ENCODE results near the gene CYP2S1.

The CYP2S1 gene

DNA sequence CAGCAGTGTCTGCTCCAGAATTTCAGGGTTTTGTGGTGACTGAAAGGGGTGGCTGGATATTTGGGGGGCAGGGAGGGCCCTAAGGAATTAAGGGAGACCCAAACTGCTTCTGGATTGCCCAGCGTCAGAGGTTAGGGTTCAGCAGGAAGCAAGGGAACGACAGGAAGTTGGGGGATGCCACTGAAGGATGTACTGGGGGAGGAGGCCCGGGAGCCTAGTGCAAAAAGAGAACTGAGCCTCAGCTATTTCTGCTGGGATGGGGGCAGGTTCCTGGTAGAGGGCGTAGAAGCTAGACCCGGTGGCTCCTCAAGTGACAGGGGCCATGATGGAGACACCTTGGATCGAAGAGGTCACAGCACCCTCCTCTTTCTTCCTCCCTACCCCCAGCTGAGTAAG is 1.1 kb downstream of the CYP2S1 start:
- no peak for DNase-seq (ENCODE audit: low spot score)

DNA sequence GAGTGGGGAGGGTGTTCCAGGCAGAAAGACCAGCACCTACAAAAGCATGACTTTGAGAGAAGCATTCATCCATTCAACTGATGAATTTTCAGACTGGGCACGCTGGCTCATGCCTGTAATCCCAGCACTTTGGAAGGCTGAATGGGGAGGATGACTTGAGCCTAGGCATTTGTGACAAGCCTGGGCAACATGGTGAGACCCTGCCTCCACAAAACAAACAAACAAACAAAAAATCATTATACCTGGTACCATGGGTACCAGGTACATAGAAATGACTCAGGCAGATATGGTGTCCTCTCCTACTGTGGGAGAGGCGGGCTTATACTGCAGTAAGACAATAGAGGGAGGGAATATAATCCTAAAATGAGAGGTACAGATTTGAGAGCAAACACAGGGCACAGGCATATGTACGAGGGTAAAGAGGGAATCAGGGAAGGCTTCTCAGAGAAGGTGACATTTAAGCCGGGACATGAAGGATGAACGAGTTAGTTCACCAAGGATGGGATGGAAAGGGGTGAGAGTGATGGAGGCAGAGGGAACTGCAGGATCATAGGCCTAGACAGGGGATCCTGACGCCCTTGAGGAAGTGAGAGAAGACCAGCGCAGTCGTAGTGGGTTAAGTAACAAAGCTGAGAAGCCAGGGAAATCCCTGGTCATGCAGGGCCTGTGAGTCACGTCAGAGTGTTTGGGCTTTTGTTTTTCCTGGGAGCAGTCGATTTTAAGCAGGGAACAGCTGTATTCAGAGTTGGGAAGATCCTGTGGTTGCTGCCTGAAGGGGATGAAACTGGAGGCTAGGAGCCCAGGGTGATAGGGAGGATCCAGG is 2.9 kb downstream of the CYP2S1 start:
- no peak for DNase-seq (ENCODE audit: low spot score)

DNA sequence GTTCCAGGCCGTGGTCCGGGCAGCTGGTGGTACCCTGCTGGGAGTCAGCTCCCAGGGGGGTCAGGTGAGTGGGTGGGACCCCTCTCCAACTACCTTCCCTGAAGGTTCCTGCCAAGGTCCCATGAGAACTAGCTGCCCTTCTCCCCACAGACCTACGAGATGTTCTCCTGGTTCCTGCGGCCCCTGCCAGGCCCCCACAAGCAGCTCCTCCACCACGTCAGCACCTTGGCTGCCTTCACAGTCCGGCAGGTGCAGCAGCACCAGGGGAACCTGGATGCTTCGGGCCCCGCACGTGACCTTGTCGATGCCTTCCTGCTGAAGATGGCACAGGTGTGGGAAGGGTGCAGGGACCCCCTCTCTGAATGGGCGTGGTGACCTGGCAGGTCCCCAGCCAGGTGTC is 5.5 kb downstream of the CYP2S1 start:
- DNase-seq (ENCODE audit: low spot score): no peak

DNA sequence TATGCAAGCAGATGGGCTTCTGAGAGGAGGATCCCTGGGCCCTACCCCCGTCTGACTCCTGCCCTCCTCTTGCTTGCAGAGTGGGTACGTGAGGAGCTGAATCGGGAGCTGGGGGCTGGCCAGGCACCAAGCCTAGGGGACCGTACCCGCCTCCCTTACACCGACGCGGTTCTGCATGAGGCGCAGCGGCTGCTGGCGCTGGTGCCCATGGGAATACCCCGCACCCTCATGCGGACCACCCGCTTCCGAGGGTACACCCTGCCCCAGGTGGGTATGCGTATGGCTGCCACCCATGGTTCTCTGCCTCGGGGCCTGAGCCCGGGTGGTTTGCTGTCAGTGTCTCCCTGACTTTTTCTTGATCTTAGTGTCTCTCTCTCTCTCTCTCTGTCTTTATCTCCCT is 10.4 kb downstream of the CYP2S1 start:
- no peak for DNase-seq (ENCODE audit: low spot score)

DNA sequence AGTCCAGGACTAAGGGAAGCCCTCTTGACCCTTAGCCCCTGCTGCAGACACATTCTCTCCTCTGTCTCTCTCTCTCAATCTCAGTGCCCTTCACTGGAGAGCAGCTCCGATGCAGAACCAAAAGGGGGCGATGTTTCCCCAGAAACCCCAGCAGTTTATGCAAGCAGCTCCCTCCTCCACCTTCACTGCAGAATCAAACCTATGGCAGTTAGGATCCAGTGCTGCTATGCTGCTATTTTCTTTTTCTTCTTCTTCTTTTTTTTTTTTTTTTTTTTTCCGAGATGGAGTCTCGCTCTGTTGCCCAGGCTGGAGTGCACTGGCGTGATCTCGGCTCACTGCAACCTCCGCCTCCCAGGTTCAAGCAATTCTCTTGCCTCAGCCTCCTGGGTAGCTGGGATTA is 11.3 kb downstream of the CYP2S1 start:
- DNase-seq (ENCODE audit: low spot score): peak; percentile 89

DNA sequence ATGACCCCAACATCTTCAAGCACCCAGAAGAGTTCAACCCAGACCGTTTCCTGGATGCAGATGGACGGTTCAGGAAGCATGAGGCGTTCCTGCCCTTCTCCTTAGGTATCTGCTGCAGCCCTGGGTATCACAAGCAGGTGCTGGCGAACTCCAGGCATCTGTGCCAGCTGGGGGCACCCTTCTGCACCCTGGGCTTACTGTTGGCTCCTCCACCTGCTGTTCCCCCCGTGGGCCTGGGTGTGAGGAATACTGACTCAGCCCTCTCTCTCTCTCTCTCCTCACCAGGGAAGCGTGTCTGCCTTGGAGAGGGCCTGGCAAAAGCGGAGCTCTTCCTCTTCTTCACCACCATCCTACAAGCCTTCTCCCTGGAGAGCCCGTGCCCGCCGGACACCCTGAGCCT is 13.0 kb downstream of the CYP2S1 start:
- DNase-seq (ENCODE audit: low spot score): peak; percentile 8

DNA sequence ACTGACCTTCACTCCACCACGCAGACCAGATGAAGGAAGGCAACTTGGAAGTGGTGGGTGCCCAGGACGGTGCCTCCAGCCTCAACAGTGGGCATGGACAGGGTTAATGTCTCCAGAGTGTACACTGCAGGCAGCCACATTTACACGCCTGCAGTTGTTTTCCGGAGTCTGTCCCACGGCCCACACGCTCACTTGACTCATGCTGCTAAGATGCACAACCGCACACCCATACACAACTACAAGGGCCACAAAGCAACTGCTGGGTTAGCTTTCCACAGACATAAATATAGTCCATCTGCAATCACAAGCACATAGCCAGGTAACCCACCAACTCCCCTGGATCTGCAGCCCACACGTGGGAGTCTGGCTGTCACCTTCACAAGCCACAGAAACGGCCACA is 13.4 kb downstream of the CYP2S1 start:
- DNase-seq (ENCODE audit: low spot score): no peak

DNA sequence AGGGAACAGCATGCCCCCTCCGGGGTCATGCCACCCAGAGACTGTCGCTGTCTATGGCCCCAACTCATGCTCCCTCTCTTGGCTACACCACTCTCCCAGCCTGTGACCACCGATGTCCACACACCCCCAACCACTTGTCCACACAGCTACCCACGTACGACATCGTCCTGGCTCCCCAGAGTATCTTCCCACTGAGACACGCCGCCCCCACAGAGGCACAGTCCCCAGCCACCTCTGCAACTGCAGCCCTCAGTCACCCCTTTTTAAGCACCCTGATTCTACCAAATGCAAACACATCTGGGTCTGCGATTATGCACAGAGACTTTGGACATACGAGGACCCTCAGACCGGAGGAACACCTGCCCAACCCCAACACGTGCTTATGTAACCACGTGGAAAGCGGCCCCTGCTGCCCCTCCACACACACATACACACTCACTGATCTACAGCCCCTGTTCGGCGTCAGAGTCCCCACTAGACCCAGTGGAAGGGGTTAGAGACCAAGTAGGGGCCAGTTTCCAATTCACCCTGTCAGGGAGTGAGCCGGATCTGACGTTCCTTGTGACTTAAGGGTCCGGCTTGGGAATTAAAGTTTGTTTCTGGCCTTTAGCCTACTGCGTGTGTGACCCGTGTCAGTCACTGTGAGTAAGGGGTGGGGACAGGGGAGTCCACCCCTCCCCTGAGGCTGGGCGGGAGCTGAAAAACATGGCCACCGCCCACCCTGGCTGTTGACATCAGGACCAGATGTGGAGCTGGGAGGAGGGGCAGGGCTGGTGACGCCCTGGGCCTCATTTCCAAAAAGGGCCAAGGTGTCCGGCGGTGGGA is 14.1 kb downstream of the CYP2S1 start:
- DNase-seq (ENCODE audit: low spot score): no peak

DNA sequence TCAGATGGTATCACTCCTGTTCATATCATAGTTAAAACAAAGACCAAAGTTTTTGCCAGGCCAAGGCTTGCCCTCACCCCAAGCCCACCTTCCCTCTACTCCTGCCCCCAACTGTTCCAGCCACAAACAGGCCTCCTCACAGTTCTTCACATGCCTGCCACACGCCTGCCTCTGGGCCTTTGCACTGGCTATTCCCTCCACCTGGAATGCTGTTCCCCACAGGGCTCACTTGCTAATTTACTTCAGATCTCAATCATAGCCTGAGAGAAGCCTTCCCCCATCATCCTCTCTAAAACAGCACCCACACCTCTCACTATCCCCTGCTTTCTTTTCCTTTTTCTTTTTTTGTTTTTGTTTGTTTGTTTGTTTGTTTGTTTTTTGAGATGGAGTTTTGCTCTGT is 21.1 kb downstream of the CYP2S1 start:
- no peak for DNase-seq (ENCODE audit: low spot score)

DNA sequence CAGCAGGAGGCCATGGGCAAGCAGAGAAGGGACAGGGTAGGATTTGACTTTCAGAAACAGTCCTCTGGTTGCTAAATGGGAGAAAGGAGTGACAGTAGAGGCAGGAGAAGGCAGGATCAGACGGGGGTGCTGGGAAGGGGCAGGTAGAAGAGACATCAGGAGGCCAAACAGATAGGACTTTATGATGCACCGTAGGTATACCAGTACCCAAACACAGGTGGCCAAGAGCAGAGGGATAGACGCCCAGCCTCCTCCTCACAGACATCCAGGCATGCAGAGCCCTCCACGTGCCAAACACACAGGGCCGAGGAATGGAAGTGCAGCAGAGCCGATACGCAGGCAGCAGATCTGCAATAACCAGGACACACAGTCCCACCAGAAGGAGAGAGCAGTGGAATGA is 24.7 kb downstream of the CYP2S1 start:
- no peak for DNase-seq (ENCODE audit: low spot score)

DNA sequence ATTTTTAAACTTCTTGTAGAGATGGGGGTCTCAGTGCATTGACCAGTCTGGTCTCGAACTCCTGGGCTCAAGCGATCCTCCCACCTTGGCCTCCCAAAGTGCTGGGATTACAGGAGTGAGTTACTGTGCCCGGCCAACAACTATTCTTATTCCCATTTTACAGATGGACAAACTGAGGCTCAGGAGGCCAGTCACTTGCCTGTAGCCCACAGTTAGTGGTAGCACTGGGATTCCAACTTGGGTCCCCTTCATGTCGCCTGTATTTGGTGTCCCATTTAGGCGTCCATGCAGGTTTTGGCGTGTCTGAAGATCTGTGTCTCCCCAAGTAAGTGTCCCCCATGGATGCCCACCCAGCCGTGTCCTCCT is 25.2 kb downstream of the CYP2S1 start:
- DNase-seq (ENCODE audit: low spot score): no peak

DNA sequence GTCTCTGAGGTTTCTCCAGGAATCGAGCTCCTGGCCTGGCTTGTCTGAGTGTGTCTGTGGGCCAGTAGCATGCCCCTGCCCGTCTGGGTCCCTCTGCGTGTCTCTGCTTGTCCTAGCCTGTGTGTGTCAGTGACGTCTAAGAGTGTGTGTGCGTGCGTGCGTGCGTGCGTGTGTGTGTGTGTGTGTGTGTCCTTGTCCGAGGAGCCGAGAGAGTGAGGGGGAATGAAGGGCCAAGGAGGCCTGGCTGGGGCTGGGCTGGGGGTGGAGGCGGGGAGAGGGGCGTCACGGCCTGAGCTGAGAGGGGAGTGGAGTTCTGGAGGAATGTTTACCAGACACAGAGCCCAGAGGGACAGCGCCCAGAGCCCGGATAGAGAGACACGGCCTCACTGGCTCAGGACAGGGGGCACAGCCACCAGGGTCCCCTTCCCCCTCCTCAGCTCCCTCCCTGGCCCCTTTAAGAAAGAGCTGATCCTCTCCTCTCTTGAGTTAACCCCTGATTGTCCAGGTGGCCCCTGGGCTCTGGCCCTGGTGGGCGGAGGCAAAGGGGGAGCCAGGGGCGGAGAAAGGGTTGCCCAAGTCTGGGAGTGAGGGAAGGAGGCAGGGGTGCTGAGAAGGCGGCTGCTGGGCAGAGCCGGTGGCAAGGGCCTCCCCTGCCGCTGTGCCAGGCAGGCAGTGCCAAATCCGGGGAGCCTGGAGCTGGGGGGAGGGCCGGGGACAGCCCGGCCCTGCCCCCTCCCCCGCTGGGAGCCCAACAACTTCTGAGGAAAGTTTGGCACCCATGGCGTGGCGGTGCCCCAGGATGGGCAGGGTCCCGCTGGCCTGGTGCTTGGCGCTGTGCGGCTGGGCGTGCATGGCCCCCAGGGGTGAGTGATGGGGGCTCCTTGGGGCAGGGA is 25.8 kb downstream of the CYP2S1 start, which contains the start of gene AXL:
Gene AXL, plus strand, starts transcription at position 609 of the 893 bp plus-strand sequence. Its CDS starts 170 bp downstream, at position 779.
- DNase-seq (ENCODE audit: low spot score): no peak

DNA sequence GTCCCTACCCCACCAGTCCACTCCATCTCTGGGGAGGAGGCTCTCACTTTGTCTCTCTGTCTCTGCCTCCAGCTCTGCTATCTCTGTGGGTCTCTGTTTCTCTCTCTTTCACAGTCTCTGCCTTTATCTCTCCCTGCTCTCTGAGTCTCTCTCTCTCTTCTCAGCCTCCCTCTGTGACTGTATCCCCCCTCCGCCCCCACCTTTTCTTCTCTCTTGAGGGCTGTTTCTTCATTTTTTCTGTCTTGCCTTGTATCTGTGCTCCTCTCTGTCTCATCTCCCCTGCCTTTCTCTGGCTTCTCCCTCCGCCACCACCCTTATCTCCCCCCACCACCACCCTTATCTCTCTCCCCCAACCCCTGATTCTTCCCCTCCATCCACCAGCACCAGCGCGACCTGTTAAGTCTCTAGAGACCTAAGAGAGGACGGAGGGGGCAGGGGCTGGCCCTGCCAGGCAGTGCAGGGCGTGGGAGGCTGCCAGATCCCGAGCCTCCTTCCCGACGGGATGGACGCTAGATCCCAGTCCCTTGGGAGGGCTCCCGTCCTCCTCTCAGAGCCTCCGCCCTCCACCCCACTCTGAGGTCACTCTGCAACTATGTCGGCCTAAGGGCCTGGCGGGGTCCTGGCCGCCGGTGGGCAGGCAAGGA is 27.0 kb downstream of the CYP2S1 start:
- DNase-seq (ENCODE audit: low spot score): no peak

DNA sequence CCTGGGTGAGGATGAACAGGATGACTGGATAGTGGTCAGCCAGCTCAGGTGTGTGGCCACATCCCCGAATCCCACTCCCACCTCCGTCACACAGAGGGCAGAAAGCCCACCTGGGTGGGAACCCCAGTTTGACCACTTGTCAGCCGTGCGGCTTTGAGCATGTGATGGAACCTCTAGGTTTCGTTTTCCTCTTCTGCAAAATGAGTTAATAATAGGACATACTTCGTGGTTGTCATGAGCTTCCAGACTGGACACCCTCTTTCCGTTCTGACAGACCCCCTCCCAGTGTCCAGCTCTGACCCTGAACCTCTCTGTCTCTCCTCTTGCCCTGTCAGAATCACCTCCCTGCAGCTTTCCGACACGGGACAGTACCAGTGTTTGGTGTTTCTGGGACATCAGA is 27.8 kb downstream of the CYP2S1 start:
- no peak for DNase-seq (ENCODE audit: low spot score)

DNA sequence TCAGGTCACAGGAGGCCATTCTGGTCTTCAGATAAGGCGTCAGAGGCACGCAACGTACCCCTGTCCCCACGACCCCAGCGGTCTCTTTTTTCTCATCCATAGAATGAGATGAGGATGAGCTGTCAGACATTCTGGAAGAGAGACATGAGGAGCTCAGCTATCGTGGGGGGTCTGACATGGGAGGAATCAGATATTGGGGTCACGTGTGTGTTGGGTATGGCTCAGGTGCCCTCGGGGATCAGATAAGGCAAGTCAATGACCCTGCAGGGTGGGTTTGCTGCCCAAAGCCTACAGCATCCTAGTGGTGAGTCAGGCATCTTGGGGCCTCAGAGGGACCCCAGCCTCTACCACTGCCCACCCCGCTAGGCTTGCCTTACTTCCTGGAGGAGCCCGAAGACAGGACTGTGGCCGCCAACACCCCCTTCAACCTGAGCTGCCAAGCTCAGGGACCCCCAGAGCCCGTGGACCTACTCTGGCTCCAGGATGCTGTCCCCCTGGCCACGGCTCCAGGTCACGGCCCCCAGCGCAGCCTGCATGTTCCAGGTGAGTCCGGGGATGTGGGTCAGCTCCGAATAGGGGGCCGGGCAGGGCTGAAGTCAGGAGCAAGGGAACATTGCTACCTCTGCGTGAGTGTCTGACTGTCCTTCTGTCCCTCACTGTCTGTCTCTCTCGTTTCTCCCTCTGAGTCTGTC is 28.6 kb downstream of the CYP2S1 start:
- no peak for DNase-seq (ENCODE audit: low spot score)

DNA sequence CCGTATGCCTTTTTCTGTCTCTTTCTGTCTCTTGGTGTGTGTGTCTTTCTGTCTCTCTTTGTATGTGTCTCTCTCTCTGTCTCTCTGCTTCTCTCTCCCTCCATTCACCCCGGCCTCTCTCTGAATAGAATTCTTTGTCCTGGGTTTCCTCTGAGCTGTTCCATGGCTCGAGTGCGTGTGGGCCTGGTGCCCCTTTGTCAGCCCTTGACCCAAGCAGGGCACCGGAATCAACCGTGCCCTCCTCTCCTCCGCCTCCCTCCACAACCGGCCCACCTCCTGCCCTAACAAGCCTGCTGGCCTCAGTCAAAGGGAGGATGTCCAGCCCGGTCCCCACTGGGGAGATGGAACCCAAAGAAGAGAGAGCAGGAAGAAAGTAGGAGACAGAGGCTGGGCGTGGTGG is 29.2 kb downstream of the CYP2S1 start:
- no peak for DNase-seq (ENCODE audit: low spot score)

DNA sequence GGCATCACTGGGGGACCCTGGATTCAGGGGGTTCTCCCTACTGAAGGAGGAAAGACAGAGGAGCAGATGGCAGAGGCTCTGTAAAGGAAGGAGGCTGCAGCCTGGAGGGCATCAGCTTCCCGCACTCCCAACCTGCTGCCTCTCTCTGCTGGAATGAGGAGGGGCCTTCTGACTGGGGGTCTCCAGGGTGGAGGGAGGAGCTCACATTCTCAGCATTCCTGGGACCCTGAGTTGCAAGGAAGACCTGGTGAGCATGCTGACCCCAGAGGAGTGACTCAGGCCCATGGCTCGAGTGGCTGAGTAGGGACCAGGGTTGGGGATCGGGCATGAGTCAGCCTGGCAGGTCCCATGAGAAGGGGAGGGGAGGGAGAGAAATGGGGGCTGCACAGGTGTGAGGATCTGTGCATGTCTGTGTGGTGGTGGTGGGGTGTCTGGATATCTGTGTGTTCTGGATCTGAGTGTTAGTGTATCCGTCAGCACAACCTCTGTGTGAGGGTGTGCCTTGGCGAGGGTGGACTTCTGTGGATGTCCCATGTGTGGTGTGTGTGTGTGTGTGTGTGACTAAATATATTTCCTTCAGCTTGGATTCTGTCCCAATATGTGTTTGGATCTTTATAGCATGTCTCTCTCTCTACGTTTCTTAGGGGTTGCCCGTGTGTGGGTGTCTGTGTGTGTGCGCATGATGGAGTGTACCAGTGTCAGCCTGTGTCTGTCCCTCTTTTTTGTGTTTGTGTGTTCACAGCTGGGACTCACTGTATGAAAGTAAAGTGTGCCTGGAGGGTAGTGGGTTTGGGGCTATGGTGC is 30.6 kb downstream of the CYP2S1 start:
- DNase-seq (ENCODE audit: low spot score): no peak

DNA sequence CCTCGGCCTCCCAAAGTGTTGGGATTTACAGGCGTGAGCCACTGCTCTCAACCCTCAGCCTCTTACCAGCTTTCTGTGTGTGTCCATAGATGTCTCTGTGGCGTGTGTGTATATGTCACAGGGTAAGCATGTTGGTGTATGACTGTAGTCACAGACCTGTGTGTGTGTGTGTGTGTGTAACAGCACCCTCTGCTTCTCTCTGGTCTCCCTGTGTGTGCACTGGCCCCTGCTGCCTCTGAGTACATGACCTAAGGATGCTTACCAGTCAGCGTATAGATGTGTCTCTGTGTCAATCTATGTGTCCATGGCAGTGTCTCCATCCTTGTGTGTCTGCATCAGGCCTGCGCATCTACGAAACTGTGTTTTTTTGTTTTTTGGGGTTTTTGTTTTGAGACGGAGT is 31.6 kb downstream of the CYP2S1 start:
- no peak for DNase-seq (ENCODE audit: low spot score)

DNA sequence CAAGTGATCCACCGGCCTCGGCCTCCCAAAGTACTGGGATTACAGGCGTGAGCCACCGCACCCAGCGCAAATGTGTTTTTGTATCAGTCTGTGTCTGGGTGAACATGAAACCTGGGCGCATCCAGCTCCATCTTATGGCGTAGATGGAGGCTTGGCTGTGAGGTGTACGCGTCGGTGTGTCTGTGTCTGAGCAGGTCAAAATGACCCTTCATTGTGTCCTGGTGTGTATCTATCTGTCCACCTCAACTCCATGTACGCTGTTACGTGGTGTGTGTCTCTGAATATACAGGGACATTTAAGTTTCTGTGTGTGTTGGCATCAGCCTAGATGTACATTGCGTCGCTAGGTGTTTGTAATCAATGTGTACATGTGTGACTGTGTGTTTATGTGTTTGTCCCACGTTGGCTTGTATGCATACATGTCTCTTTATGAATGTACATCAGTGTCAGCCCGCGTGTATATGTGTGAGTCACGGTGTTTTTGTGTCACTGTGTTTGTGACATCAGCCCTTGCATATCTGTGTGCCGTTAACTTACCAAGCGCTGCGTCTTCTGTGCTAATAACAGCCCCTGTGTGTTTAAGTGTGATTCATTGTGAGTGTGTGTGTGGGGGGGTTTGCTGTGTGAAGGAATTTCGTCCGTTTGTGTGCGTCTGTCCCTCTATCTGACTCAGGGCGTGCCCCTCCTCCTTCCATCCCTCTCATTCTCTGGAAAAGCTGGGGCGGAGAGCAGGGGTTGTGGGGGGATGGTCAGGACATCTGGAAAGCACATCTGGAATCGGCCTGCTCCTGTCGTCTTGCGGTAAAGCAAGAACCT is 32.4 kb downstream of the CYP2S1 start:
- DNase-seq (ENCODE audit: low spot score): peak; percentile 6

Measured in CD4-positive, alpha-beta T cell treated with Interleukin-6 at 100 ng/mL for 8 hours (primary cell).